Measurements from ENCODE around the gene WDR20.
"Not testable (repeated sequence)": the region's sequence is repeated elsewhere in the genome, so short reads cannot be mapped to it uniquely, and the experiment has no call there.

Gene WDR20

DNA sequence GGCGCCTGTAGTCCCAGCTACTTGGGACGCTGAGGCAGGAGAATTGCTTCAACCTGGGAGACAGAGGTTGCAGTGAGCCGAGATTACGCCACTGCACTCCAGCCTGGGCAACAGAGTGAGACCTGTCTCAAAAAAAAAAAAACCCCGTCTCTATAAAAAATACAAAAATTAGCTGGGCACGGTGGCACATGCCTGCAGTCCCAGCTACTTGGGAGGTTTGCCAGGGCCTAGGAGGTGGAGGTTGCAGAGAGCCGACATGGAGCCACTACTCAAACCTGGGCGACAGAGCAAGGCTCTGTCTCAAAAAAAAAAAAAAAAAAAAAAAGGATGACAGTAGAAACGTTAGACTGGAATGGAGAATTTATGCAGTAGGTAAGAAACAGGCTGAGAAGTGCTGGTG is 5.7 kb upstream of the WDR20 start:
- not testable (repeated sequence) for DNase-seq

GRCh38 chr14:102134719-102135118 is 5.0 kb upstream of the WDR20 start:
- not testable (repeated sequence) for DNase-seq

DNA sequence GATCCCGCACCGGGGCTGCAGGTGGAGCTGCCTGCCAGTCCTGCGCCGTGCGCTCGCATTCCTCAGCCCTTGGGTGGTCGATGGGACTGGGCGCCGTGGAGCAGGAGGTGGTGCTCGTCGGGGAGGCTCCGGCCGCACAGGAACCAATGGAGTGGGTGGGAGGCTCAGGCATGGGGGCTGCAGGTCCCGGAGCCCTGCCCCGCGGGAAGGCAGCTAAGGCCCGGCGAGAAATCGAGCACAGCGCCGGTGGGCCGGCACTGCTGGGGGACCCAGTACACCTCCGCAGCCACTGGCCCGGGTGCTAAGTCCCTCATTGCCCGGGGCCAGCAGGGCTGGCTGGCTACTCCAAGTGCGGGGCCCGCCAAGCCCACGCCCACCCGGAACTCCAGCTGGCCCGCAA is 4.2 kb upstream of the WDR20 start:
- not testable (repeated sequence) for DNase-seq

DNA sequence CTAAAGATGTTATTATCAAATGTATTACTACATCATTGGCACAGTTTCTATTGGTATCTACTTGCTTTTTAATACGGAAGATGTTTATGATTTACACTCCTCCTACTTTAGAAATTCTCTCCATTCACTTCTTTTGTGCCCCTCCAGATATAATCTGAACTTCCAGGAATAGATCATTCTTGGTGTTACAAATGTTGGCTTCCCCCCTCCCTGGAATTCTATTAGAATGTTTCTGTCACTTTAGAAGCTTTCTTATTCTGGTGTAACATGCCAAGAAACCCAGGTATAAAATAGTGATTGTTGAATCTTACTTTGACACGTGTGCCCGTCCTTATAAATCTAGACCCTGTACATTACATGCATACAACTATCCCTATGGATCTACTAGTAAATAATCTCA is 1.2 kb upstream of the WDR20 start:
- DNase-seq, result peak; percentile 39

GRCh38 chr14:102138961-102139285 is 774 bp upstream of the WDR20 start:
- DNase-seq, result peak; percentile 77

DNA sequence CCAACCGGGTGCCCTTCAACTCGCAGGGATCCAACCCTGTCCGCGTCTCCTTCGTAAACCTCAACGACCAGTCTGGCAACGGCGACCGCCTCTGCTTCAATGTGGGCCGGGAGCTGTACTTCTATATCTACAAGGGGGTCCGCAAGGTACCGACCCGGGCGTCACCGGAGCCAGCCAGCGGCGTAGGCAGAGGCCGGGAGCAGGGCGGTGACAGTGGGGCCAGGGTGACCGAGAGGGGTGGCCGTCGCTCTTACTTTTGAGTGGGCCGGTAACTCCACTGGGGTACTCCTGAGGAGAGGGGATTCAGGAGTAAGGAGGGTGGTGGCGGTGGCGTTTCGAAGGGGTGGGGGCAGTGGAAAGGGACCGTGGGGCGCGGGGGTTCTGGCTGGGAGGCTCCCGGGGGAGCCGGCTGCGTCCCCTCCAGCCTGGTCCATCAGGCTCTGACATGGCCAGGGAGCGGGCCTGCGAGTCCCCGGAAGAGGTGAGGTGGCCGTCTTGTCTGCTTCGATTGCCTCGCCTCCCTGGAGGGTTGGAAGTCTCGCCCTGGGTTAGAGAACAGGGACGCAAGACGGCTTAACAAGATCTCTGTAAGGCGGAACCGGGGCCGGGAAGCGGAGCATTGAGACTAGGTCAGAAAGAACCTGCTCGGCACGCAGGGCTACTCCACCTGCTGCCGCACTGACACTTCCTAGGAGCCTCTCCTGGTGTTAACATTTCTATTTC is 491 bp downstream of the WDR20 start:
- DNase-seq, result no peak

DNA sequence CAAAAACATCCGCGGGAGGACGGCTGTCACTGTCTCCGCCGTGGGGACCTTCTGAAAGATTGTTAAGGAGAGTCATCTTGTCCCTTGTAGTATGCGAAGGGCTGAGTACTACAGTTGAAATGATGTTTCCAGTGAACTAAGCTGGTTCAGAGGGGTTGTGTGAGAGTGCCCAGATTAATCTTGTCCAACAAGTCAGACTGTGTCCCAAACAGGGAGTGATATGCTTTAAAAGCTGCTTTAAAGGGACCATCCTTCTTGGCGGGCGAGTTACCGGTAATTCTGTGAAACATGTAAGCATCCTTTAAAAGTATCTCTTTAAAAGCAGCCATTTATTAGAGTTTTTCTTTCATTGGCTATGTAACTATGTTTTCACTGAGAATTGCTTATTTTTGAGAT is 1.1 kb downstream of the WDR20 start:
- no peak for DNase-seq

DNA sequence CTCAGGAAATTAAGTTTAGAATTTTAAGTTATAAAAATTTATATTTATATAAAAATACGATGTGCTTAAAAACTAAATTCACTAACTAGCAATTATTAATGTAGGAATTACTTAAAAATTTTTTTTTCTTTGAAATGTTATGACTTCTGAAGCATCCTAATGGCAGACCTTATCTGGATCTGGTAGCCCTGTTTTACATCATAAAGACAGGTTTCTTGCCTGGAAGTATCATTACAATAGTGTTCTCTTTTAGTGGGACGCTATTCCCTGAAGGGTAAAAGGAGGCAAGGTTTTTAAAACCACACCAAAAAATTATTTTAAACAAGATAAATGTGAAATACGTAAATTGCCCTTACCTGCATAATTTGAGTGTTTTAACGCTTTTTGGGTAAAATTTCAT is 2.1 kb downstream of the WDR20 start:
- DNase-seq, result no peak

DNA sequence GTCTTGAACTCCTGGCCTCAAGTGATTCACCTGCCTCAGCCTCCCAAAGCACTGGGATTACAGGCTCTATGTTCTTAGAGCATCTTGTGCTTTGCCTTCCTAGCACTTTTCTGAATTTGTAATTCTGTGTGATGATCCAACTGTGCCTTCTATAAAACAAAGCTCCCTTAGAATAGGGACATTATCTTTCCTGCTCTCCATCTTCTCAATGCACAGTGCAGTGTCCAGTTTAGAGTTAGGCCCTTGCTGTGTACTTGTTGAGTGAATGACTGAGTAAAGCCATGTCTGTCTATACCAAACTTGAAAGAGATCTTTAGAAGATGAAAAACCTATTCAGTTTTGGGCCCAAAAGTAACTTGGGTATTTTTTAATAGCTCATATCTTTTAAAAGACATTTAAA is 5.2 kb downstream of the WDR20 start:
- no peak for DNase-seq

DNA sequence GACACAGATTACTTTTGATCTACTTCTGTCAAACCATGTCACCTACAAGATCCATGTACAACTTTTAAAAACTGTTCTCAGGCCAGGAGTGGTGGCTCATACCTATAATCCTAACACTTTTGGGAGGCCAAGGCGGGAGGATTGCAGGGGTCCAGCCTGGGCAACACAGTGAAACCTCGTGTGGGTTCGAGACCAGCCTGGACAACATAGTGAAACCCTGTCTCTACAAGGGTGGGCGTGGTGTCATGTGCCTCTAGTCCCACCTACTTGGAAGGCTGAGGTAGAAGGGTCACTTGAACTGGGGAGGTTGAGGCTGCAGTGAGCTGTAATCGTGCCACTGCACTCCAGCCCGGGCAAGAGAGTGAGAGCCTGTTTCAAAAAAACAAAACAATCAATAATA is 5.7 kb downstream of the WDR20 start:
- no peak for DNase-seq

- DNase-seq, result no peak
These were observed 6.7 kb downstream of the WDR20 start for GRCh38 chr14:102146423-102146822.

GRCh38 chr14:102150083-102150482 is 10.4 kb downstream of the WDR20 start:
- no peak for DNase-seq

GRCh38 chr14:102150744-102151143 is 11.0 kb downstream of the WDR20 start:
- no peak for DNase-seq

DNA sequence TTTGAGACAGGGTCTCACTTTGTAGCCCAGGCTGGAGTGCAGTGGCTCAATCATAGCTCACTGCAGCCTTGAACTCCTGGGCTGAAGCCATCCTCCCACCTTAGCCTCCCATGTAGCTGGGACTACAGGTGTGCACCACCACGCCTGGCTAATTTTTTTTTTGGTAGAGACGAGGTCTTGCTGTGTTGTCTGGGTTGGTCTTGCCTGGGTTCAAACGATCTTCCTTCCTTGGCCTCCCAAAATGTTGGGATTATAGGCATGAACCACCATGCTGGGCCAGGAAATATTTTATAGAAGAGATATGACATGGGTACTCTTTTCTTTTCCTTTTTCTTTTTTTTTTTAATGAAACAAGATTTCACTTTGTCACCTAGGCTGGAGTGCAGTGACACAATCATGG is 11.7 kb downstream of the WDR20 start:
- DNase-seq, result not testable (repeated sequence)

GRCh38 chr14:102154121-102154520 is 14.4 kb downstream of the WDR20 start:
- DNase-seq, result no peak

- no peak for DNase-seq
These were observed 15.3 kb downstream of the WDR20 start for GRCh38 chr14:102154821-102155549.

- DNase-seq, result no peak
These were observed 17.6 kb downstream of the WDR20 start for GRCh38 chr14:102157346-102157745.

GRCh38 chr14:102158797-102159196 is 19.1 kb downstream of the WDR20 start:
- DNase-seq, result no peak

DNA sequence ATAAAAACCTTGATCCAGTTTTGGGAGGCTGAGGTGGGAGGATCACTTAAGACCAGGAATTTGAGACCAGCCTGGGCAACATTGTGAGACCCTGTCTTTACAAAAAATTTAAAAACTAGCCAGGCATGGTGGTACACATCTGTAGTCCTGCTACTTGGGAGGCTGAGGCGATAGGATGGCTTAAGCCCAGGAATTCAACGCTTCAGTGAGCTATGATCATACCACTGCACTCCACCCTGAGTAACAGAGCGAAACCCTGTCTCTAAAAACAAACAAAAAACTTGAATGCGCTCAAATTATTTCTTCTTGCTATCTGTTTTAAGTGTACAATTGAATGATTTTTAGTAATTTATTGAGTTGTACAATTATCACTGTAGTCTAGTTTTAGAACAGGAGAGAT is 20.1 kb downstream of the WDR20 start:
- DNase-seq, result no peak

- no peak for DNase-seq
These were observed 22.8 kb downstream of the WDR20 start for GRCh38 chr14:102162487-102162886.

DNA sequence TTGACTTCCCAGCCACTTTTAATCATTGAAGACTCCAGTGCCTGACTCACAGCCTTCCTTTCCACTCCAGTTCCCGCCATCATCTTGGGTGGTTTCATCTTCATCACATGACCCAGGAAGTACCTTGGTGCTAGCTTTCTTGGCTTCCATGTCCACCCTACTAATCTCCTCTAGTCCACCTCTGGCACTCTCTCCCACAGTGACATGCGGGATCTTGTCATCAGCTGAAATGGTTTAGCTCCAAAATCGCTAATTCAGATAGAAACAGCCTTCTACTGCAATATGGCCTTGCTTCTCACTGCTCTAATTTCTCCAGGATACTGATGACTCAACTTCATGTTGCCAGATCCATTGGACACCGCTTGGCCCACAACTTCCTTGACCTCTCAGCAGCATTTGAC is 24.5 kb downstream of the WDR20 start:
- no peak for DNase-seq

- no peak for DNase-seq
These were observed 25.3 kb downstream of the WDR20 start for GRCh38 chr14:102164965-102165364.

DNA sequence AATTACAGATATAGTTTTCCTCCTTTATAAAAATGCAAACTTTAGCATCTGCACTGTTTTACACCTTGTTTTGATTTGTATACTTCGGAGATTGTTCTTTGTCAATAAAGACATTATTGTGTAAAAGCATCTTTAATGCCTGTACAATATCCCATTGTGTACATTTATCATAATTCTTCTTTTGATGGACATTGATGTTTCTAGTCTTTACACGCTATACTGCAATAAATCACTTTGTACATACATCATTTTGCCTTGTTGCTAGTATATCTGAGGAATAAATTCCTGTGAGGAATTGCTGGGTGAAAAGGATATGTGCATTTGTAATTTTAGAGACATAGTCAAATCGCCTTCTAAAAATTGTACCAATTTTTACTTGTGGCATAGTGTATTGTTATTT is 30.4 kb downstream of the WDR20 start:
- DNase-seq, result no peak

GRCh38 chr14:102171173-102172020 is 31.7 kb downstream of the WDR20 start:
- no peak for DNase-seq
